NAMALWA (cell line): ENCODE data around the gene CHD5.

Source experiments
- DNase-seq: peaks from one replicate; pipeline ENCODE4 v3.0.0-alpha.2; 2015; ENCODE audit warnings: low spot score

CHD5 gene

GRCh38 chr1:6174621-6175410 lies 5.3 kb downstream of the CHD5 start:
- DNase-seq, result no peak

- no peak for DNase-seq
These were observed 7.6 kb downstream of the CHD5 start for GRCh38 chr1:6172549-6172948.

GRCh38 chr1:6171548-6172124 lies 8.5 kb downstream of the CHD5 start:
- DNase-seq, result peak; percentile 54

- no peak for DNase-seq
These were observed 9.3 kb downstream of the CHD5 start for GRCh38 chr1:6170742-6171201.

- no peak for DNase-seq
These were observed 9.9 kb downstream of the CHD5 start for GRCh38 chr1:6170116-6170741.

- no peak for DNase-seq
These were observed 11.1 kb downstream of the CHD5 start for GRCh38 chr1:6168947-6169586.

GRCh38 chr1:6167391-6168303 lies 12.5 kb downstream of the CHD5 start:
- no peak for DNase-seq

- no peak for DNase-seq
These were observed 13.3 kb downstream of the CHD5 start for GRCh38 chr1:6166655-6167390.

GRCh38 chr1:6166221-6166620 lies 13.9 kb downstream of the CHD5 start:
- DNase-seq, result no peak

- no peak for DNase-seq
These were observed 14.6 kb downstream of the CHD5 start for GRCh38 chr1:6165441-6165985.

GRCh38 chr1:6165027-6165426 lies 15.1 kb downstream of the CHD5 start:
- no peak for DNase-seq

GRCh38 chr1:6163973-6164617 lies 16.0 kb downstream of the CHD5 start:
- no peak for DNase-seq

GRCh38 chr1:6163191-6163972 lies 16.7 kb downstream of the CHD5 start:
- DNase-seq, result no peak

GRCh38 chr1:6162773-6163172 lies 17.3 kb downstream of the CHD5 start:
- DNase-seq, result no peak

GRCh38 chr1:6162341-6162740 lies 17.8 kb downstream of the CHD5 start:
- DNase-seq, result no peak

GRCh38 chr1:6158181-6158580 lies 21.9 kb downstream of the CHD5 start:
- DNase-seq, result no peak

- DNase-seq, result no peak
These were observed 22.5 kb downstream of the CHD5 start for GRCh38 chr1:6157528-6158174.

GRCh38 chr1:6157132-6157527 lies 23.0 kb downstream of the CHD5 start:
- no peak for DNase-seq
